Hepatocyte (in vitro differentiated cells): Measurements from ENCODE around the gene RUFY4. TPM values are rescaled to one million over a fixed set of nuclear protein-coding genes. Genes with fewer than 3 reads are reported as not detected.

Experiments used
- DNase-seq: peaks from one replicate; pipeline ENCODE4 v3.0.0-alpha.2; 2016; ENCODE audit warnings: low spot score
- H2AFZ ChIP-seq: fragments of 200-600 bp; sonication (generic); 2 replicates; pipeline ENCODE4 v1.6.0; 2016; ENCODE audit warnings: antibody characterized with exemption, mild to moderate bottlenecking
- H3K27ac ChIP-seq: fragments of 200-600 bp; sonication (generic); 2 replicates; pipeline ENCODE4 v1.5.1; 2016; ENCODE audit warnings: mild to moderate bottlenecking
- H3K27me3 ChIP-seq: fragments of 200-600 bp; sonication (generic); 2 replicates; pipeline ENCODE4 v1.6.1; 2016
- H3K36me3 ChIP-seq: fragments of 200-600 bp; sonication (generic); replicated peaks from 2 replicates; pipeline ENCODE4 v1.5.1; 2016; ENCODE audit warnings: low read depth; ENCODE audit not compliant: insufficient read depth
- H3K4me1 ChIP-seq: fragments of 200-600 bp; sonication (generic); 2 replicates; pipeline ENCODE4 v1.5.1; 2016; ENCODE audit warnings: mild to moderate bottlenecking, moderate library complexity; ENCODE audit not compliant: insufficient read depth
- H3K4me2 ChIP-seq: fragments of 200-600 bp; sonication (generic); 2 replicates; pipeline ENCODE4 v1.6.0; 2016
- H3K4me3 ChIP-seq: fragments of 200-600 bp; sonication (generic); 2 replicates; pipeline ENCODE4 v1.5.1; 2016; ENCODE audit warnings: mild to moderate bottlenecking
- H3K79me2 ChIP-seq: fragments of 200-600 bp; sonication (generic); 2 replicates; pipeline ENCODE4 v1.6.0; 2017; ENCODE audit warnings: mild to moderate bottlenecking
- H3K9me2 ChIP-seq: fragments of 200-600 bp; sonication (generic); replicated peaks from 2 replicates; pipeline ENCODE4 v1.6.0; 2017; ENCODE audit warnings: mild to moderate bottlenecking; ENCODE audit not compliant: insufficient read depth
- H3K9me3 ChIP-seq: fragments of 200-600 bp; sonication (generic); 2 replicates; pipeline ENCODE4 v1.5.1; 2016; ENCODE audit warnings: low read depth, mild to moderate bottlenecking
- H4K20me1 ChIP-seq: fragments of 200-600 bp; sonication (generic); 2 replicates; pipeline ENCODE4 v1.6.0; 2016; ENCODE audit warnings: mild to moderate bottlenecking; ENCODE audit not compliant: insufficient read depth, poor library complexity, severe bottlenecking
- EZH2 ChIP-seq: fragments of 200-600 bp; sonication (generic); IDR thresholded peaks from 2 replicates; pipeline ENCODE4 v1.6.1; 2016; ENCODE audit warnings: antibody characterized with exemption, mild to moderate bottlenecking, borderline replicate concordance
- EZH2phosphoT487 ChIP-seq: fragments of 200-600 bp; sonication (generic); IDR thresholded peaks from one replicate; pipeline ENCODE4 v1.6.1; 2018; ENCODE audit warnings: antibody characterized with exemption, mild to moderate bottlenecking, low read depth, moderate library complexity; ENCODE audit not compliant: unreplicated experiment, severe bottlenecking
- WGBS: methylation state at CpG from one replicate; pipeline ENCODE4 v1.1.6; 2016; ENCODE audit warnings: low lambda C conversion rate; ENCODE audit errors: missing lambda C conversion rate; 5-methylcytosine and 5-hydroxymethylcytosine counted together
- polyA plus RNA-seq: library from polyadenylated mRNA; unstranded; fragments of >200 nt; fragmentation: Nextera tagmentation; extraction: Ambion mirVana; gene quantifications from 2 replicates; pipeline ENCODE4 v1.2.1, GENCODE V29; 2016
- total RNA-seq: library from RNA; depleted of rRNA; stranded (reverse); fragments of >200 nt; gene quantifications from 2 replicates; pipeline ENCODE4 v1.2.3, GENCODE V29; 2014
- TF ChIP-seq, protein P1 (sequence below): fragments of 200-600 bp; sonication (generic); IDR thresholded peaks from 2 replicates; pipeline ENCODE4 v1.5.1; 2016; ENCODE audit warnings: antibody characterized with exemption, mild to moderate bottlenecking; ENCODE audit not compliant: poor library complexity

RUFY4 gene
- total and polyA plus RNA-seq, 2 experiments from 2014 or later, result 0.10 to 1.5 TPM

- Histone ChIP-seq H4K20me1 (no peaks in the 10 kb centered on the region), H3K4me3 (no peak overlapping the region), H3K4me1 (peaks cover 10% of the 10 kb centered on the region), H3K36me3 (no peaks in the 10 kb centered on the region), H3K27me3 (peaks cover 47% of the 10 kb centered on the region), H3K79me2 (no peaks in the 10 kb centered on the region), H3K9me3 (no peaks in the 10 kb centered on the region), H3K9me2 (no peaks in the 10 kb centered on the region), H3K4me2 (no peak overlapping the region), H3K27ac (no peak overlapping the region), H2AFZ (no peak overlapping the region)
- TF ChIP-seq, protein P1, sequence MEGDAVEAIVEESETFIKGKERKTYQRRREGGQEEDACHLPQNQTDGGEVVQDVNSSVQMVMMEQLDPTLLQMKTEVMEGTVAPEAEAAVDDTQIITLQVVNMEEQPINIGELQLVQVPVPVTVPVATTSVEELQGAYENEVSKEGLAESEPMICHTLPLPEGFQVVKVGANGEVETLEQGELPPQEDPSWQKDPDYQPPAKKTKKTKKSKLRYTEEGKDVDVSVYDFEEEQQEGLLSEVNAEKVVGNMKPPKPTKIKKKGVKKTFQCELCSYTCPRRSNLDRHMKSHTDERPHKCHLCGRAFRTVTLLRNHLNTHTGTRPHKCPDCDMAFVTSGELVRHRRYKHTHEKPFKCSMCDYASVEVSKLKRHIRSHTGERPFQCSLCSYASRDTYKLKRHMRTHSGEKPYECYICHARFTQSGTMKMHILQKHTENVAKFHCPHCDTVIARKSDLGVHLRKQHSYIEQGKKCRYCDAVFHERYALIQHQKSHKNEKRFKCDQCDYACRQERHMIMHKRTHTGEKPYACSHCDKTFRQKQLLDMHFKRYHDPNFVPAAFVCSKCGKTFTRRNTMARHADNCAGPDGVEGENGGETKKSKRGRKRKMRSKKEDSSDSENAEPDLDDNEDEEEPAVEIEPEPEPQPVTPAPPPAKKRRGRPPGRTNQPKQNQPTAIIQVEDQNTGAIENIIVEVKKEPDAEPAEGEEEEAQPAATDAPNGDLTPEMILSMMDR, result no peak
- TF ChIP-seq EZH2phosphoT487 (no peak), EZH2 (no peak)
- WGBS, result 68% methylated on average over 5 of the region's 5 CpGs
- no peak for DNase-seq
These were observed 32.7 kb upstream of the RUFY4 start for GRCh38 chr2:218036371-218036770.

DNA sequence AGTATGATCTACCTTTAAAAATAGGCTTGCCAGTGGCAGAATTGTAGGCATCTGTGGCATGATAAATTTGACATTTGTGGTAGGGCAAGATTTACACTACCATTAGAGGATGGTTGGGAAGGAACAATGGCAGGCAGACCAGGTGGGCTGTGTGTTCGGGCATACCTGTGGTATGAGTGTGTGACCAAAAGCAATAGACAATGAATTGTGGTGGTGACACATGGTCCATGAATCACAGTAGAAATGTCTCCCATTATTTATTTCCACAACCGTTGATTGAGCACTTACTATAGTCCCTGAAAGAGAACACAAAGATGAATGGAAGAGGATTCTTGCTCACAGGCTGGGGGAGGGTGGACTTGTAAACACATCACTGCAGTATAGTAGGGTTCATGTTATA lies 29.9 kb upstream of the RUFY4 start:
- Histone ChIP-seq H3K4me1 (peaks cover 4% of the 10 kb centered on the region), H3K79me2 (no peaks in the 10 kb centered on the region), H2AFZ (no peak overlapping the region), H3K36me3 (no peaks in the 10 kb centered on the region), H3K4me3 (no peak overlapping the region), H3K27ac (no peak overlapping the region), H3K9me2 (no peaks in the 10 kb centered on the region), H3K27me3 (peaks cover 33% of the 10 kb centered on the region), H4K20me1 (no peaks in the 10 kb centered on the region), H3K4me2 (no peak overlapping the region), H3K9me3 (no peaks in the 10 kb centered on the region)
- WGBS, result 89% methylated on average over 2 of the region's 2 CpGs
- no peak for DNase-seq
- TF ChIP-seq, protein P1, result no peak
- no peak for TF ChIP-seq EZH2
- TF ChIP-seq EZH2phosphoT487, result no peak

- no peaks in the 10 kb centered on the region for H3K4me1 ChIP-seq
- no peaks in the 10 kb centered on the region for H3K9me2 ChIP-seq
- no peaks in the 10 kb centered on the region for H3K9me3 ChIP-seq
- no peak for DNase-seq
- no peaks in the 10 kb centered on the region for H3K36me3 ChIP-seq
- no peak for TF ChIP-seq EZH2
- no peak for TF ChIP-seq EZH2phosphoT487
- TF ChIP-seq, protein P1, result no peak
- H3K79me2 ChIP-seq, result no peaks in the 10 kb centered on the region
- no peak overlapping the region for H3K4me3 ChIP-seq
- no peaks in the 10 kb centered on the region for H4K20me1 ChIP-seq
- no peak overlapping the region for H3K27ac ChIP-seq
- no peak overlapping the region for H2AFZ ChIP-seq
- 83% methylated on average over 2 of the region's 2 CpGs for WGBS
- H3K4me2 ChIP-seq, result no peak overlapping the region
- H3K27me3 ChIP-seq, result peaks cover 28% of the 10 kb centered on the region
These were observed 28.2 kb upstream of the RUFY4 start for GRCh38 chr2:218040883-218041282.
